H1 (cell line): ENCODE results near the gene IDUA. TPM values are rescaled to one million over a fixed set of nuclear protein-coding genes. Genes with fewer than 3 reads are reported as not detected.

ENCODE experiments used
- SP1 ChIP-seq: IDR thresholded peaks from 2 replicates; pipeline ENCODE4 v1.6.1; 2011; ENCODE audit warnings: low read depth, low read length
- polyA plus RNA-seq, 7 experiments: library from polyadenylated mRNA; depleted of rRNA in 3 of 7; stranded (reverse) in 5 of 7; unstranded in 2 of 7; fragments of >200 nt in 5 of 7; fragments of 200-250 nt in 2 of 7; gene quantifications; 1 replicate in 5 of 7; 2 replicates in 1 of 7; 4 replicates in 1 of 7; pipeline versions ENCODE4 v1.2.1 to v1.2.3, GENCODE V29; 2011 to 2013; ENCODE audit warnings: missing spikeins in 2 of 7, mixed read lengths in 2 of 7
- total RNA-seq: library from RNA; stranded (reverse); fragmentation: NEBNext Ultra II Directional; extraction: Animal tissue kit (Norgen Biotek cat#: 25700); gene quantifications from 2 replicates; pipeline ENCODE4 v1.2.1, GENCODE V29; 2021
- TF ChIP-seq, protein P1 (sequence below): fragments of 300-600 bp; sonication (generic); IDR thresholded peaks from 2 replicates; pipeline ENCODE4 v1.7.1; 2012; ENCODE audit warnings: low read length, moderate library complexity, mild to moderate bottlenecking, inconsistent platforms; ENCODE audit not compliant: insufficient replicate concordance
- TF ChIP-seq, protein P2 (sequence below): IDR thresholded peaks from 2 replicates; pipeline ENCODE4 v1.6.1; 2012; ENCODE audit warnings: inconsistent platforms
- TF ChIP-seq, protein P3 (sequence below): IDR thresholded peaks from 2 replicates; pipeline ENCODE4 v1.6.1; 2012; ENCODE audit warnings: low read length, inconsistent platforms

Gene IDUA
- total and polyA plus RNA-seq, 2 of the 8 experiments (the other 6 are each of a cell fraction or from before 2014, with no cell fraction given) = 2.8 to 4.8 TPM

DNA sequence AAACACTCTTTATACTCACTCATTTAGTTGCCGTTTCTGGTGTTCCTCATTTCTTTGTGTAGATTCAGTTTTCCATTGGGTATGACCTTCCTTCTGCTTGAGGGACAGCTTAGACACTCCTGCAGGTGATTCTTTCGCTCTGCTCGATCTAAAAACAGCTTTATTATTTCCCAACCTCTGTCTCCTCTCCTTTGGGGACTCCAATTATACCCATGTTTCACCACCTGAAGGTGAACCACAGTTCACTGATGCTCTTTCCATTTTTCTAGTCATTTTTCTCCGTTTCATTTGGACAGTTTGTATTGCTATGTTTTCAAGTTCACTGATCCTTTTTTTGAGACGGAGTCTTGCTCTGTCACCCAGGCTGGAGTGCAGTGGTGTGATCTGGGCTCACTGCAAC lies 20.0 kb downstream of the IDUA start (continued):
- TF ChIP-seq, protein P1, sequence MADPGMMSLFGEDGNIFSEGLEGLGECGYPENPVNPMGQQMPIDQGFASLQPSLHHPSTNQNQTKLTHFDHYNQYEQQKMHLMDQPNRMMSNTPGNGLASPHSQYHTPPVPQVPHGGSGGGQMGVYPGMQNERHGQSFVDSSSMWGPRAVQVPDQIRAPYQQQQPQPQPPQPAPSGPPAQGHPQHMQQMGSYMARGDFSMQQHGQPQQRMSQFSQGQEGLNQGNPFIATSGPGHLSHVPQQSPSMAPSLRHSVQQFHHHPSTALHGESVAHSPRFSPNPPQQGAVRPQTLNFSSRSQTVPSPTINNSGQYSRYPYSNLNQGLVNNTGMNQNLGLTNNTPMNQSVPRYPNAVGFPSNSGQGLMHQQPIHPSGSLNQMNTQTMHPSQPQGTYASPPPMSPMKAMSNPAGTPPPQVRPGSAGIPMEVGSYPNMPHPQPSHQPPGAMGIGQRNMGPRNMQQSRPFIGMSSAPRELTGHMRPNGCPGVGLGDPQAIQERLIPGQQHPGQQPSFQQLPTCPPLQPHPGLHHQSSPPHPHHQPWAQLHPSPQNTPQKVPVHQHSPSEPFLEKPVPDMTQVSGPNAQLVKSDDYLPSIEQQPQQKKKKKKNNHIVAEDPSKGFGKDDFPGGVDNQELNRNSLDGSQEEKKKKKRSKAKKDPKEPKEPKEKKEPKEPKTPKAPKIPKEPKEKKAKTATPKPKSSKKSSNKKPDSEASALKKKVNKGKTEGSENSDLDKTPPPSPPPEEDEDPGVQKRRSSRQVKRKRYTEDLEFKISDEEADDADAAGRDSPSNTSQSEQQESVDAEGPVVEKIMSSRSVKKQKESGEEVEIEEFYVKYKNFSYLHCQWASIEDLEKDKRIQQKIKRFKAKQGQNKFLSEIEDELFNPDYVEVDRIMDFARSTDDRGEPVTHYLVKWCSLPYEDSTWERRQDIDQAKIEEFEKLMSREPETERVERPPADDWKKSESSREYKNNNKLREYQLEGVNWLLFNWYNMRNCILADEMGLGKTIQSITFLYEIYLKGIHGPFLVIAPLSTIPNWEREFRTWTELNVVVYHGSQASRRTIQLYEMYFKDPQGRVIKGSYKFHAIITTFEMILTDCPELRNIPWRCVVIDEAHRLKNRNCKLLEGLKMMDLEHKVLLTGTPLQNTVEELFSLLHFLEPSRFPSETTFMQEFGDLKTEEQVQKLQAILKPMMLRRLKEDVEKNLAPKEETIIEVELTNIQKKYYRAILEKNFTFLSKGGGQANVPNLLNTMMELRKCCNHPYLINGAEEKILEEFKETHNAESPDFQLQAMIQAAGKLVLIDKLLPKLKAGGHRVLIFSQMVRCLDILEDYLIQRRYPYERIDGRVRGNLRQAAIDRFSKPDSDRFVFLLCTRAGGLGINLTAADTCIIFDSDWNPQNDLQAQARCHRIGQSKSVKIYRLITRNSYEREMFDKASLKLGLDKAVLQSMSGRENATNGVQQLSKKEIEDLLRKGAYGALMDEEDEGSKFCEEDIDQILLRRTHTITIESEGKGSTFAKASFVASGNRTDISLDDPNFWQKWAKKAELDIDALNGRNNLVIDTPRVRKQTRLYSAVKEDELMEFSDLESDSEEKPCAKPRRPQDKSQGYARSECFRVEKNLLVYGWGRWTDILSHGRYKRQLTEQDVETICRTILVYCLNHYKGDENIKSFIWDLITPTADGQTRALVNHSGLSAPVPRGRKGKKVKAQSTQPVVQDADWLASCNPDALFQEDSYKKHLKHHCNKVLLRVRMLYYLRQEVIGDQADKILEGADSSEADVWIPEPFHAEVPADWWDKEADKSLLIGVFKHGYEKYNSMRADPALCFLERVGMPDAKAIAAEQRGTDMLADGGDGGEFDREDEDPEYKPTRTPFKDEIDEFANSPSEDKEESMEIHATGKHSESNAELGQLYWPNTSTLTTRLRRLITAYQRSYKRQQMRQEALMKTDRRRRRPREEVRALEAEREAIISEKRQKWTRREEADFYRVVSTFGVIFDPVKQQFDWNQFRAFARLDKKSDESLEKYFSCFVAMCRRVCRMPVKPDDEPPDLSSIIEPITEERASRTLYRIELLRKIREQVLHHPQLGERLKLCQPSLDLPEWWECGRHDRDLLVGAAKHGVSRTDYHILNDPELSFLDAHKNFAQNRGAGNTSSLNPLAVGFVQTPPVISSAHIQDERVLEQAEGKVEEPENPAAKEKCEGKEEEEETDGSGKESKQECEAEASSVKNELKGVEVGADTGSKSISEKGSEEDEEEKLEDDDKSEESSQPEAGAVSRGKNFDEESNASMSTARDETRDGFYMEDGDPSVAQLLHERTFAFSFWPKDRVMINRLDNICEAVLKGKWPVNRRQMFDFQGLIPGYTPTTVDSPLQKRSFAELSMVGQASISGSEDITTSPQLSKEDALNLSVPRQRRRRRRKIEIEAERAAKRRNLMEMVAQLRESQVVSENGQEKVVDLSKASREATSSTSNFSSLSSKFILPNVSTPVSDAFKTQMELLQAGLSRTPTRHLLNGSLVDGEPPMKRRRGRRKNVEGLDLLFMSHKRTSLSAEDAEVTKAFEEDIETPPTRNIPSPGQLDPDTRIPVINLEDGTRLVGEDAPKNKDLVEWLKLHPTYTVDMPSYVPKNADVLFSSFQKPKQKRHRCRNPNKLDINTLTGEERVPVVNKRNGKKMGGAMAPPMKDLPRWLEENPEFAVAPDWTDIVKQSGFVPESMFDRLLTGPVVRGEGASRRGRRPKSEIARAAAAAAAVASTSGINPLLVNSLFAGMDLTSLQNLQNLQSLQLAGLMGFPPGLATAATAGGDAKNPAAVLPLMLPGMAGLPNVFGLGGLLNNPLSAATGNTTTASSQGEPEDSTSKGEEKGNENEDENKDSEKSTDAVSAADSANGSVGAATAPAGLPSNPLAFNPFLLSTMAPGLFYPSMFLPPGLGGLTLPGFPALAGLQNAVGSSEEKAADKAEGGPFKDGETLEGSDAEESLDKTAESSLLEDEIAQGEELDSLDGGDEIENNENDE = no peak
- TF ChIP-seq, protein P2, sequence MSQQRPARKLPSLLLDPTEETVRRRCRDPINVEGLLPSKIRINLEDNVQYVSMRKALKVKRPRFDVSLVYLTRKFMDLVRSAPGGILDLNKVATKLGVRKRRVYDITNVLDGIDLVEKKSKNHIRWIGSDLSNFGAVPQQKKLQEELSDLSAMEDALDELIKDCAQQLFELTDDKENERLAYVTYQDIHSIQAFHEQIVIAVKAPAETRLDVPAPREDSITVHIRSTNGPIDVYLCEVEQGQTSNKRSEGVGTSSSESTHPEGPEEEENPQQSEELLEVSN = no peak
- TF ChIP-seq, protein P3, sequence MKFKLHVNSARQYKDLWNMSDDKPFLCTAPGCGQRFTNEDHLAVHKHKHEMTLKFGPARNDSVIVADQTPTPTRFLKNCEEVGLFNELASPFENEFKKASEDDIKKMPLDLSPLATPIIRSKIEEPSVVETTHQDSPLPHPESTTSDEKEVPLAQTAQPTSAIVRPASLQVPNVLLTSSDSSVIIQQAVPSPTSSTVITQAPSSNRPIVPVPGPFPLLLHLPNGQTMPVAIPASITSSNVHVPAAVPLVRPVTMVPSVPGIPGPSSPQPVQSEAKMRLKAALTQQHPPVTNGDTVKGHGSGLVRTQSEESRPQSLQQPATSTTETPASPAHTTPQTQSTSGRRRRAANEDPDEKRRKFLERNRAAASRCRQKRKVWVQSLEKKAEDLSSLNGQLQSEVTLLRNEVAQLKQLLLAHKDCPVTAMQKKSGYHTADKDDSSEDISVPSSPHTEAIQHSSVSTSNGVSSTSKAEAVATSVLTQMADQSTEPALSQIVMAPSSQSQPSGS = no peak
- TF ChIP-seq SP1 = no peak
- TF ChIP-seq, all 59 proteins: peak for 0
